Tibial artery (tissue), 4 donors: ENCODE data around the gene UPF2.

Experiments used
- DNase-seq, 2 donors: peaks; one replicate each; pipeline ENCODE4 v3.0.0-alpha.2; 2019
- H3K27ac ChIP-seq, 2 donors: fragments of 200-600 bp; sonication (generic) in 1 of 2; 1 replicate in 1 of 2; 2 replicates in 1 of 2; pipeline ENCODE4 v1.5.1; 2018 to 2019; ENCODE audit warnings: mild to moderate bottlenecking in 1 of 2
- H3K27me3 ChIP-seq, 2 donors: fragments of 200-600 bp; sonication (generic) in 1 of 2; one replicate each; pipeline versions ENCODE4 v1.5.1 to v1.6.0; 2016 to 2019
- H3K36me3 ChIP-seq, 3 donors: fragments of 200-600 bp; sonication (generic) in 2 of 3; one replicate each; pipeline ENCODE4 v1.5.1; 2016 to 2019; ENCODE audit warnings: mild to moderate bottlenecking in 2 of 3
- H3K4me1 ChIP-seq, 4 donors: fragments of 200-600 bp; sonication (generic) in 2 of 4; 1 replicate in 3 of 4; 2 replicates in 1 of 4; pipeline ENCODE4 v1.5.1; 2016 to 2019
- H3K4me3 ChIP-seq, 2 donors: fragments of 200-600 bp; sonication (generic) in 1 of 2; 1 replicate in 1 of 2; 2 replicates in 1 of 2; pipeline ENCODE4 v1.5.1; 2018 to 2019; ENCODE audit warnings: mild to moderate bottlenecking in 2 of 2
- H3K9me3 ChIP-seq, 3 donors: fragments of 200-600 bp; sonication (generic) in 1 of 3; one replicate each; pipeline ENCODE4 v1.5.1; 2016 to 2019
- CTCF ChIP-seq, 2 experiments: fragments of 200-600 bp in 1 of 2; fragments of 450-650 bp in 1 of 2; IDR thresholded peaks; one replicate each; pipeline ENCODE4 v1.5.1; 2017 to 2019; ENCODE audit warnings: antibody characterized with exemption in 2 of 2, mild to moderate bottlenecking in 1 of 2, moderate library complexity in 1 of 2
- intact Hi-C: fragments of 100-400 bp; cut with DNase I; formaldehyde crosslinking; loops from one replicate; pipeline ENCODE4 v1.15.0; 2023; ENCODE audit warnings: low total_unique reads

The UPF2 gene

GRCh38 chr10:11898372-11899066 lies 144.1 kb downstream of the UPF2 start:
- Histone ChIP-seq H3K36me3 (no peaks in the 10 kb centered on the region), H3K9me3 (no peaks in the 10 kb centered on the region), H3K4me3 (no peak overlapping the region), H3K4me1 (no peaks in the 10 kb centered on the region), H3K27ac (no peak overlapping the region), H3K27me3 (peaks cover 0 to 10% of the 10 kb centered on the region in 2 donors)
- TF ChIP-seq CTCF (IDR thresholded peaks at IDR 0.05), result no peak
- DNase-seq, result no peak
- intact Hi-C loops, result no loop called here

GRCh38 chr10:11898033-11898371 lies 144.6 kb downstream of the UPF2 start:
- Histone ChIP-seq H3K4me3 (no peak overlapping the region), H3K36me3 (no peaks in the 10 kb centered on the region), H3K27ac (no peak overlapping the region), H3K9me3 (no peaks in the 10 kb centered on the region), H3K27me3 (peaks cover 0 to 10% of the 10 kb centered on the region in 2 donors), H3K4me1 (no peaks in the 10 kb centered on the region)
- intact Hi-C loops, result no loop called here
- no peak for DNase-seq
- no peak for TF ChIP-seq CTCF (IDR thresholded peaks at IDR 0.05)

- H3K27ac ChIP-seq, result no peak overlapping the region
- DNase-seq, result no peak
- no peaks in the 10 kb centered on the region for H3K36me3 ChIP-seq
- no peaks in the 10 kb centered on the region for H3K9me3 ChIP-seq
- H3K4me1 ChIP-seq, result no peaks in the 10 kb centered on the region
- peaks cover 0 to 10% of the 10 kb centered on the region in 2 donors for H3K27me3 ChIP-seq
- no peak for TF ChIP-seq CTCF (IDR thresholded peaks at IDR 0.05)
- intact Hi-C loops, result no loop called here
- no peak overlapping the region for H3K4me3 ChIP-seq
These were observed 145.9 kb downstream of the UPF2 start for GRCh38 chr10:11896549-11897200.

GRCh38 chr10:11895598-11895997 lies 147.0 kb downstream of the UPF2 start:
- no peak for TF ChIP-seq CTCF (IDR thresholded peaks at IDR 0.05)
- Histone ChIP-seq H3K9me3 (no peaks in the 10 kb centered on the region), H3K27me3 (peaks cover 0 to 6% of the 10 kb centered on the region in 2 donors), H3K36me3 (no peaks in the 10 kb centered on the region), H3K27ac (no peak overlapping the region), H3K4me1 (no peaks in the 10 kb centered on the region), H3K4me3 (no peak overlapping the region)
- no peak for DNase-seq
- intact Hi-C loops, result no loop called here

- Histone ChIP-seq H3K4me1 (no peaks in the 10 kb centered on the region), H3K27me3 (peaks cover 0 to 6% of the 10 kb centered on the region in 2 donors), H3K9me3 (no peaks in the 10 kb centered on the region), H3K4me3 (no peak overlapping the region), H3K36me3 (no peaks in the 10 kb centered on the region), H3K27ac (no peak overlapping the region)
- DNase-seq, result no peak
- no peak for TF ChIP-seq CTCF (IDR thresholded peaks at IDR 0.05)
- intact Hi-C loops, result no loop called here
These were observed 147.5 kb downstream of the UPF2 start for GRCh38 chr10:11895108-11895466.
